K562 (cell line): ENCODE data around the gene NFKBIA. TPM values are rescaled to one million over a fixed set of nuclear protein-coding genes. Genes with fewer than 3 reads are reported as not detected.
A peak's percentile ranks its signal among the peaks of the same experiment; 100 is the strongest.

Experiments used
- CC2D1A ChIP-seq: fragments of 450-650 bp; IDR thresholded peaks from 2 replicates; pipeline ENCODE4 v1.6.1; 2017; ENCODE audit warnings: mild to moderate bottlenecking
- CEBPG ChIP-seq, 3 experiments: fragments of 200-800 bp in 1 of 3; sonication (Bioruptor generic) in 1 of 3; sonication (generic) in 1 of 3; formaldehyde crosslinking in 1 of 3; IDR thresholded peaks in 2 of 3; conservative IDR thresholded peaks in 1 of 3; 2 replicates each; pipeline versions ENCODE4 v1.6.1 to v1.8.0; 2016 to 2022; ENCODE audit warnings: missing compliant biosample characterization in 2 of 3, missing genetic modification characterization in 2 of 3, mild to moderate bottlenecking in 1 of 3, missing genetic modification reagents in 1 of 3
- HNRNPL ChIP-seq: fragments of 200-400 bp; formaldehyde crosslinking; IDR thresholded peaks from 2 replicates; pipeline ENCODE4 v1.6.1; 2017; ENCODE audit warnings: low read depth, mild to moderate bottlenecking, low read length
- HOXB6 ChIP-seq: fragments of 250-450 bp; sonication (Bioruptor Pico); IDR thresholded peaks from 2 replicates; pipeline ENCODE4 v1.5.1; 2022; ENCODE audit warnings: mild to moderate bottlenecking, borderline replicate concordance
- KAT2B ChIP-seq: IDR thresholded peaks from one replicate; pipeline ENCODE4 v1.6.1; 2012; ENCODE audit warnings: low read depth, mild to moderate bottlenecking, control low read depth, inconsistent platforms, low read length, moderate library complexity
- L3MBTL2 ChIP-seq: fragments of 450-650 bp; IDR thresholded peaks from 2 replicates; pipeline ENCODE4 v1.6.1; 2016; ENCODE audit warnings: mild to moderate bottlenecking, moderate library complexity
- MAFK ChIP-seq: IDR thresholded peaks from 2 replicates; pipeline ENCODE4 v1.6.1; 2011; ENCODE audit warnings: low read length, improper control_type of control experiment
- MTA1 ChIP-seq: fragments of 450-650 bp; IDR thresholded peaks from 2 replicates; pipeline ENCODE4 v1.6.1; 2017; ENCODE audit warnings: borderline replicate concordance
- PHF8 ChIP-seq: fragments of 200-600 bp; sonication (generic); IDR thresholded peaks from 2 replicates; pipeline ENCODE4 v1.6.1; 2012; ENCODE audit warnings: mixed run types, mild to moderate bottlenecking, inconsistent platforms, low read length, moderate library complexity, borderline replicate concordance
- POLR3G ChIP-seq: IDR thresholded peaks from 2 replicates; pipeline ENCODE4 v1.6.1; 2011; ENCODE audit not compliant: insufficient read length, insufficient replicate concordance; ENCODE audit errors: extremely low read depth
- RAD51 ChIP-seq: fragments of 450-650 bp; IDR thresholded peaks from 2 replicates; pipeline ENCODE4 v1.7.1; 2016; ENCODE audit warnings: low read depth, mild to moderate bottlenecking, borderline replicate concordance
- RBBP5 ChIP-seq: fragments of 200-600 bp; sonication (generic); IDR thresholded peaks from 2 replicates; pipeline ENCODE4 v1.6.1; 2012; ENCODE audit warnings: borderline replicate concordance, mild to moderate bottlenecking, low read length, control low read depth, inconsistent platforms; ENCODE audit not compliant: insufficient read depth, poor library complexity, severe bottlenecking
- RUNX1 ChIP-seq: sonication (generic); IDR thresholded peaks from 2 replicates; pipeline ENCODE4 v1.6.1; 2016; ENCODE audit warnings: antibody characterized with exemption, low read depth
- SMAD1 ChIP-seq: fragments of 150-350 bp; IDR thresholded peaks from 2 replicates; pipeline ENCODE4 v1.6.1; 2014; ENCODE audit warnings: low read length, low read depth; ENCODE audit not compliant: partially characterized antibody
- XRCC5 ChIP-seq: fragments of 200-400 bp; formaldehyde crosslinking; IDR thresholded peaks from 2 replicates; pipeline ENCODE4 v1.6.1; 2017; ENCODE audit warnings: low read depth, mild to moderate bottlenecking, low read length
- ZNF174 ChIP-seq: fragments of 250-450 bp; sonication (Bioruptor Pico); IDR thresholded peaks from 2 replicates; pipeline ENCODE4 v1.4.0; 2020; ENCODE audit warnings: mild to moderate bottlenecking
- ZNF830 ChIP-seq: fragments of 250-450 bp; sonication (Bioruptor Pico); IDR thresholded peaks from 2 replicates; pipeline ENCODE4 v1.5.0; 2021; ENCODE audit warnings: mild to moderate bottlenecking
- polyA plus RNA-seq, 8 experiments: library from polyadenylated mRNA; depleted of rRNA in 4 of 8; stranded (reverse) in 5 of 8; unstranded in 3 of 8; fragments of >200 nt; fragmentation: Nextera tagmentation in 2 of 8; fragmentation: Illumina TruSeq in 1 of 8; extraction: Ambion mirVana in 2 of 8; extraction: Trizol in 1 of 8; gene quantifications; 2 replicates each; pipeline versions ENCODE4 v1.2.1 to v1.2.3, GENCODE V29; 2011 to 2014; ENCODE audit warnings: inconsistent platforms in 1 of 8, missing spikeins in 1 of 8
- total RNA-seq, 7 experiments: library from RNA; depleted of rRNA in 6 of 7; stranded (reverse); fragments of >200 nt in 6 of 7; fragmentation: Illumina TruSeq in 2 of 7; extraction: Trizol in 2 of 7; gene quantifications; 2 replicates each; pipeline versions ENCODE4 v1.2.1 to v1.2.3, GENCODE V29; 2011 to 2021; ENCODE audit warnings: low replicate concordance in 1 of 7
- TF ChIP-seq, protein P1 (sequence below): IDR thresholded peaks from 3 replicates; pipeline ENCODE4 v1.6.1; 2011; ENCODE audit warnings: borderline replicate concordance, mild to moderate bottlenecking, moderate library complexity; ENCODE audit not compliant: insufficient read length; ENCODE audit errors: extremely low read depth
- TF ChIP-seq, protein P2 (sequence below): sonication (generic); formaldehyde crosslinking; IDR thresholded peaks from 2 replicates; pipeline ENCODE4 v1.8.0; 2022; ENCODE audit warnings: missing genetic modification reagents, mild to moderate bottlenecking, moderate library complexity, borderline replicate concordance
- TF ChIP-seq, protein P3 (sequence below): fragments of 450-650 bp; formaldehyde crosslinking; IDR thresholded peaks from 2 replicates; pipeline ENCODE4 v1.4.0; 2020; ENCODE audit warnings: mild to moderate bottlenecking, moderate library complexity
- TF ChIP-seq, protein P4 (sequence below): fragments of 450-650 bp; IDR thresholded peaks from 2 replicates; pipeline ENCODE4 v1.6.1; 2016; ENCODE audit warnings: antibody characterized with exemption

The NFKBIA gene
- total and polyA plus RNA-seq, 9 of the 15 experiments (the other 6 are each of a cell fraction or from before 2014, with no cell fraction given), result 6.9 to 31.8 (median 18.2) TPM

DNA sequence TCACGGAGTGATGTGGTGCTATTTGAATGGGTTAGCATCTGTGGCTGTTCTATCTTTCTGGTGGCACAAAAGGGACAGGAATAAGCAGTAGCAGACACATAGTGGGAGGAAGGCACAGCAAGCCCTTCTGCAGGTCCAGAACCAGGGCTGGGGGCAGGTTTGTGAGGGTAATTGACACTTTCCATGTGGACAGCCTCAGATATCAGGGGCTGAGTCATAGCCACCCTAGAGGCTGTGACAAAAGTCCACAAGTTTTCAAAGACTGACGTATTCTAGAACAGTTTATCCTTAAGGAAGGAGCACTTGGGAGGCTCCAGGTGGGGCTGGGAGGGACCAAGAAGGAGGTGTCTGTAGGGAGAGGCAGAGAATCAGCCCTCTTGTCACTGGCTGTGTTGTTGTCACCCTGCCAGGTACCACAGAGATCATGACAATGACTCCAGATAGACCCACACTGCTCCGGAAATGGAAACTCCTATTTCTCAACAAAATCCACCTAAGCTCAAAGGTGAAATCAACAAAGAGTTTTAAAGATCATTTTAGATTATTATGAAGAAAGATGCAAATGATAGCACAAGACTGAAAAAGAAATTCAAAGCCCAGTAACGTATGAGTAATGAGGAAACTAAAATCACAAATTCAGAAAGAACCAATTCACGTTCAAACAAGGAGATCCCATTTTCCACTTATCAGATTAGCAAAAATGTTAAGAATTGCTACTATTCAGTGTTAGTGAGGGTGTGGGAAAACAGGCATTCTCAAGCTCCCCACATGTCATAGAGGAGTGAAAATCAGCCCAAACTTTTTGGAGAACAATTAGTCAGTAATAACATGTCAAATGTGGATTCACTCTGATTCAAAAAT, 48.3 kb downstream of the NFKBIA start (continued):
- TF ChIP-seq, protein P1, sequence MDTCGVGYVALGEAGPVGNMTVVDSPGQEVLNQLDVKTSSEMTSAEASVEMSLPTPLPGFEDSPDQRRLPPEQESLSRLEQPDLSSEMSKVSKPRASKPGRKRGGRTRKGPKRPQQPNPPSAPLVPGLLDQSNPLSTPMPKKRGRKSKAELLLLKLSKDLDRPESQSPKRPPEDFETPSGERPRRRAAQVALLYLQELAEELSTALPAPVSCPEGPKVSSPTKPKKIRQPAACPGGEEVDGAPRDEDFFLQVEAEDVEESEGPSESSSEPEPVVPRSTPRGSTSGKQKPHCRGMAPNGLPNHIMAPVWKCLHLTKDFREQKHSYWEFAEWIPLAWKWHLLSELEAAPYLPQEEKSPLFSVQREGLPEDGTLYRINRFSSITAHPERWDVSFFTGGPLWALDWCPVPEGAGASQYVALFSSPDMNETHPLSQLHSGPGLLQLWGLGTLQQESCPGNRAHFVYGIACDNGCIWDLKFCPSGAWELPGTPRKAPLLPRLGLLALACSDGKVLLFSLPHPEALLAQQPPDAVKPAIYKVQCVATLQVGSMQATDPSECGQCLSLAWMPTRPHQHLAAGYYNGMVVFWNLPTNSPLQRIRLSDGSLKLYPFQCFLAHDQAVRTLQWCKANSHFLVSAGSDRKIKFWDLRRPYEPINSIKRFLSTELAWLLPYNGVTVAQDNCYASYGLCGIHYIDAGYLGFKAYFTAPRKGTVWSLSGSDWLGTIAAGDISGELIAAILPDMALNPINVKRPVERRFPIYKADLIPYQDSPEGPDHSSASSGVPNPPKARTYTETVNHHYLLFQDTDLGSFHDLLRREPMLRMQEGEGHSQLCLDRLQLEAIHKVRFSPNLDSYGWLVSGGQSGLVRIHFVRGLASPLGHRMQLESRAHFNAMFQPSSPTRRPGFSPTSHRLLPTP, result no peak
- TF ChIP-seq RUNX1 (no peak), MAFK (no peak), RAD51 (no peak), POLR3G (no peak), SMAD1 (no peak), CEBPG (CRISPR knock-in tag; IDR thresholded peaks at IDR 0.05) (no peak), CEBPG (tag; conservative IDR thresholded peaks at IDR 0.05 in 1 of 2, IDR thresholded peaks at IDR 0.05 in 1 of 2) (no peak), PHF8 (no peak), MTA1 (no peak), KAT2B (no peak), ZNF174 (CRISPR knock-in tag) (no peak), HOXB6 (CRISPR knock-in tag) (no peak), RBBP5 (no peak), XRCC5 (no peak), L3MBTL2 (peak; percentile 42; the same call in 1 of the 2 replicates), CC2D1A (no peak), HNRNPL (no peak), ZNF830 (CRISPR knock-in tag) (no peak)
- TF ChIP-seq, protein P2, sequence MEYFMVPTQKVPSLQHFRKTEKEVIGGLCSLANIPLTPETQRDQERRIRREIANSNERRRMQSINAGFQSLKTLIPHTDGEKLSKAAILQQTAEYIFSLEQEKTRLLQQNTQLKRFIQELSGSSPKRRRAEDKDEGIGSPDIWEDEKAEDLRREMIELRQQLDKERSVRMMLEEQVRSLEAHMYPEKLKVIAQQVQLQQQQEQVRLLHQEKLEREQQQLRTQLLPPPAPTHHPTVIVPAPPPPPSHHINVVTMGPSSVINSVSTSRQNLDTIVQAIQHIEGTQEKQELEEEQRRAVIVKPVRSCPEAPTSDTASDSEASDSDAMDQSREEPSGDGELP (CRISPR knock-in tag), result no peak
- TF ChIP-seq, protein P3, sequence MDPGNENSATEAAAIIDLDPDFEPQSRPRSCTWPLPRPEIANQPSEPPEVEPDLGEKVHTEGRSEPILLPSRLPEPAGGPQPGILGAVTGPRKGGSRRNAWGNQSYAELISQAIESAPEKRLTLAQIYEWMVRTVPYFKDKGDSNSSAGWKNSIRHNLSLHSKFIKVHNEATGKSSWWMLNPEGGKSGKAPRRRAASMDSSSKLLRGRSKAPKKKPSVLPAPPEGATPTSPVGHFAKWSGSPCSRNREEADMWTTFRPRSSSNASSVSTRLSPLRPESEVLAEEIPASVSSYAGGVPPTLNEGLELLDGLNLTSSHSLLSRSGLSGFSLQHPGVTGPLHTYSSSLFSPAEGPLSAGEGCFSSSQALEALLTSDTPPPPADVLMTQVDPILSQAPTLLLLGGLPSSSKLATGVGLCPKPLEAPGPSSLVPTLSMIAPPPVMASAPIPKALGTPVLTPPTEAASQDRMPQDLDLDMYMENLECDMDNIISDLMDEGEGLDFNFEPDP (CRISPR knock-in tag), result no peak
- TF ChIP-seq, protein P4, sequence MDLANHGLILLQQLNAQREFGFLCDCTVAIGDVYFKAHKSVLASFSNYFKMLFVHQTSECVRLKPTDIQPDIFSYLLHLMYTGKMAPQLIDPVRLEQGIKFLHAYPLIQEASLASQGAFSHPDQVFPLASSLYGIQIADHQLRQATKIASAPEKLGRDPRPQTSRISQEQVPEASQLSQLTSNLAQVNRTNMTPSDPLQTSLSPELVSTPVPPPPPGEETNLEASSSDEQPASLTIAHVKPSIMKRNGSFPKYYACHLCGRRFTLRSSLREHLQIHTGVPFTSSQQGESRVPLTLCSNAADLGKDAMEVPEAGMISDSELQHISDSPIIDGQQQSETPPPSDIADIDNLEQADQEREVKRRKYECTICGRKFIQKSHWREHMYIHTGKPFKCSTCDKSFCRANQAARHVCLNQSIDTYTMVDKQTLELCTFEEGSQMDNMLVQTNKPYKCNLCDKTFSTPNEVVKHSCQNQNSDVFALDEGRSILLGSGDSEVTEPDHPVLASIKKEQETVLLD, result no peak
